Measurements from ENCODE around the gene MELTF.
A peak's percentile ranks its signal among the peaks of the same experiment; 100 is the strongest.

MELTF gene

GRCh38 chr3:197008436-197009209 lies 21.0 kb downstream of the MELTF start:
- Histone ChIP-seq H3K14ac (ENCODE audit: low read length in 2 of 2) (no peak overlapping the region), H3K4me1 (ENCODE audit: control insufficient read depth, insufficient read depth, low read depth, low read length) (peaks cover 7% of the 10 kb centered on the region), H3K36me3 (ENCODE audit: control insufficient read depth in 1 of 2, insufficient read depth in 2 of 2, low read depth in 1 of 2, low read length in 2 of 2) (no peaks in the 10 kb centered on the region), H2BK15ac (ENCODE audit: low read depth, poor library complexity, severe bottlenecking) (no peak overlapping the region), H3K4me2 (ENCODE audit: low read length, poor library complexity, severe bottlenecking) (no peak overlapping the region), H4K8ac (ENCODE audit: low read length) (no peak overlapping the region), H3K9me3 (ENCODE audit: control insufficient read depth, low read length) (no peaks in the 10 kb centered on the region), H2BK5ac (ENCODE audit: low read depth, low read length, poor library complexity, severe bottlenecking) (no peak overlapping the region), H3K27ac (ENCODE audit: low read length, poor library complexity, severe bottlenecking) (no peak overlapping the region), H3K79me1 (replicated peaks; ENCODE audit: low read length, poor library complexity, severe bottlenecking) (no peaks in the 10 kb centered on the region), H3K18ac (ENCODE audit: low read depth in 1 of 2, low read length in 2 of 2) (no peak overlapping the region), H3K9ac (ENCODE audit: low read length) (no peak overlapping the region), H4K91ac (ENCODE audit: low read length) (no peak overlapping the region), H2AK5ac (ENCODE audit: low read length, severe bottlenecking) (no peak overlapping the region), H3K4me3 (ENCODE audit: insufficient read depth in 1 of 2, low read depth in 1 of 2, low read length in 2 of 2) (peak overlapping the region in 1 of 2 experiments; percentile 2), H2BK120ac (ENCODE audit: low read depth, low read length) (no peak overlapping the region), H2BK12ac (ENCODE audit: low read length in 2 of 2) (no peak overlapping the region), H3K27me3 (ENCODE audit: control insufficient read depth in 1 of 2, insufficient read depth in 1 of 2, low read length in 2 of 2) (peaks cover 8 to 29% of the 10 kb centered on the region in 2 experiments), H3K4ac (ENCODE audit: low read depth in 1 of 2, low read length in 2 of 2) (no peak overlapping the region), H2AFZ (ENCODE audit: low read depth, low read length) (no peak overlapping the region), H3K23ac (ENCODE audit: low read length in 2 of 2) (no peak overlapping the region)
- DNase-seq, result no peak
- WGBS, result 90% methylated on average over 25 of the region's 27 CpGs

DNA sequence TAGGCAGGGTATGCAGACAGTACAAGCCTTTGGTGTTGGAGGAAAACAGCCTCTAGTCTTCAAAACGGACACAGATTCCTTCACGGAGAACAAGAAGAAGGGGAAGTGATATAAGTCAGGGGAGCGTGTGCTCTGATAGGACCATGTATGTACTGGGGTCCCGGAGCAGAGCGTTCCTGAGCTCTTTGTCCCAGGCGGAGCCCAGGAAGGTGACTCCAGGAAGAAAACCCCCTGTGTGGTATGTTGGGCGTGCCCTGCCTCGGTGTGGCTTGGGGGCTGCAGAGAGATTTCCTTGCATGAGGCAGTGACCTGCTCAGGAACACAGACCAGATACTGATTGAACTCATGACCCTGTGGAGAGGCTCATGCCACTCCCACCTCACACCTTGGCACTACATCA lies 21.7 kb downstream of the MELTF start:
- Histone ChIP-seq H3K27ac (ENCODE audit: low read length, poor library complexity, severe bottlenecking) (no peak overlapping the region), H4K91ac (ENCODE audit: low read length) (no peak overlapping the region), H3K14ac (ENCODE audit: low read length in 2 of 2) (no peak overlapping the region), H2BK12ac (ENCODE audit: low read length in 2 of 2) (no peak overlapping the region), H3K4ac (ENCODE audit: low read depth in 1 of 2, low read length in 2 of 2) (no peak overlapping the region), H3K36me3 (ENCODE audit: control insufficient read depth in 1 of 2, insufficient read depth in 2 of 2, low read depth in 1 of 2, low read length in 2 of 2) (no peaks in the 10 kb centered on the region), H2AFZ (ENCODE audit: low read depth, low read length) (no peak overlapping the region), H3K23ac (ENCODE audit: low read length in 2 of 2) (no peak overlapping the region), H2BK5ac (ENCODE audit: low read depth, low read length, poor library complexity, severe bottlenecking) (no peak overlapping the region), H4K8ac (ENCODE audit: low read length) (no peak overlapping the region), H3K27me3 (ENCODE audit: control insufficient read depth in 1 of 2, insufficient read depth in 1 of 2, low read length in 2 of 2) (peaks cover 7 to 29% of the 10 kb centered on the region in 2 experiments), H2BK120ac (ENCODE audit: low read depth, low read length) (no peak overlapping the region), H3K4me2 (ENCODE audit: low read length, poor library complexity, severe bottlenecking) (no peak overlapping the region), H3K4me3 (ENCODE audit: insufficient read depth in 1 of 2, low read depth in 1 of 2, low read length in 2 of 2) (no peak overlapping the region), H2BK15ac (ENCODE audit: low read depth, poor library complexity, severe bottlenecking) (no peak overlapping the region), H3K9ac (ENCODE audit: low read length) (no peak overlapping the region), H3K79me1 (replicated peaks; ENCODE audit: low read length, poor library complexity, severe bottlenecking) (no peaks in the 10 kb centered on the region), H3K4me1 (ENCODE audit: control insufficient read depth, insufficient read depth, low read depth, low read length) (peaks cover 10% of the 10 kb centered on the region), H3K18ac (ENCODE audit: low read depth in 1 of 2, low read length in 2 of 2) (no peak overlapping the region), H3K9me3 (ENCODE audit: control insufficient read depth, low read length) (no peaks in the 10 kb centered on the region), H2AK5ac (ENCODE audit: low read length, severe bottlenecking) (no peak overlapping the region)
- no peak for DNase-seq
- 89% methylated on average over 8 of the region's 8 CpGs for WGBS

DNA sequence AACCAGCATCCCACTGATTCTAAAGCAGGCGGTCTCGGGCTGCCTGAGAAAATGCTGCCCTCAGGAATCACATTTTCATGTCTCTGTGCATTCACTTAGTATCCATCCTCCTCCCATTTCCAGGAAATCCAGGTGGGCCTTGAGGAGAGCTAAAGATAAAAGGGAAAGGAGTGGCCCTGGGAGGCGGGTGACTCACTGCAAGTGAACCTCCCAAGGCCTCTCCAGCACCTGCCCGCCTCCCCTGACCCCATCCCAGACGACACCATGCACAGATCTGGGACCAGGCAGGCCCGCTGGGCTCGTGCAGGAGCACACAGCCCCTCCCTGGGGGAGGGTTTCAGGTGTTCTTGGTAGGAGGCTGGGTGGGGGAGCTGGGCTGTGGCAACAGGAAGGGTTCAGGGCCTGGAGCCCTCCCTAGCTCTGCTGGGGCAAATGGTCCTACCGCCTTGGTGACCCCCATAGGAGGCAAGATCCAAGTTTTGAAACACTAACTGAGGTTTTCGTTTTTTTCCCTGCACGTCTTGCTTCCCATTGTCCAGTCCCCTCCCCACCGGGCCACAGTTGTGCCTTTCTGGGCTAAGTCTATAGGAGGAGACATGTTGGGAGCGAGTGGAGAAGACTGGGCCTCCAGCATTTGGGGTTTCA lies 22.2 kb downstream of the MELTF start:
- H2AK5ac ChIP-seq (ENCODE audit: low read length, severe bottlenecking), result no peak overlapping the region
- no peak overlapping the region for H3K18ac ChIP-seq (ENCODE audit: low read depth in 1 of 2, low read length in 2 of 2)
- DNase-seq, result no peak
- H4K8ac ChIP-seq (ENCODE audit: low read length), result no peak overlapping the region
- H2BK12ac ChIP-seq (ENCODE audit: low read length in 2 of 2), result no peak overlapping the region
- H2BK120ac ChIP-seq (ENCODE audit: low read depth, low read length), result no peak overlapping the region
- H4K91ac ChIP-seq (ENCODE audit: low read length), result no peak overlapping the region
- H3K4ac ChIP-seq (ENCODE audit: low read depth in 1 of 2, low read length in 2 of 2), result no peak overlapping the region
- H3K79me1 ChIP-seq (replicated peaks; ENCODE audit: low read length, poor library complexity, severe bottlenecking), result no peaks in the 10 kb centered on the region
- no peak overlapping the region for H2BK5ac ChIP-seq (ENCODE audit: low read depth, low read length, poor library complexity, severe bottlenecking)
- H3K27ac ChIP-seq (ENCODE audit: low read length, poor library complexity, severe bottlenecking), result no peak overlapping the region
- H3K27me3 ChIP-seq (ENCODE audit: control insufficient read depth in 1 of 2, insufficient read depth in 1 of 2, low read length in 2 of 2), result peaks cover 7 to 29% of the 10 kb centered on the region in 2 experiments
- H2AFZ ChIP-seq (ENCODE audit: low read depth, low read length), result no peak overlapping the region
- no peak overlapping the region for H3K14ac ChIP-seq (ENCODE audit: low read length in 2 of 2)
- peaks cover 12% of the 10 kb centered on the region for H3K4me1 ChIP-seq (ENCODE audit: control insufficient read depth, insufficient read depth, low read depth, low read length)
- no peak overlapping the region for H2BK15ac ChIP-seq (ENCODE audit: low read depth, poor library complexity, severe bottlenecking)
- H3K4me2 ChIP-seq (ENCODE audit: low read length, poor library complexity, severe bottlenecking), result no peak overlapping the region
- WGBS, result 85% methylated on average over 9 of the region's 12 CpGs
- no peaks in the 10 kb centered on the region for H3K9me3 ChIP-seq (ENCODE audit: control insufficient read depth, low read length)
- no peak overlapping the region for H3K23ac ChIP-seq (ENCODE audit: low read length in 2 of 2)
- no peak overlapping the region for H3K4me3 ChIP-seq (ENCODE audit: insufficient read depth in 1 of 2, low read depth in 1 of 2, low read length in 2 of 2)
- H3K9ac ChIP-seq (ENCODE audit: low read length), result no peak overlapping the region
- H3K36me3 ChIP-seq (ENCODE audit: control insufficient read depth in 1 of 2, insufficient read depth in 2 of 2, low read depth in 1 of 2, low read length in 2 of 2), result no peaks in the 10 kb centered on the region

DNA sequence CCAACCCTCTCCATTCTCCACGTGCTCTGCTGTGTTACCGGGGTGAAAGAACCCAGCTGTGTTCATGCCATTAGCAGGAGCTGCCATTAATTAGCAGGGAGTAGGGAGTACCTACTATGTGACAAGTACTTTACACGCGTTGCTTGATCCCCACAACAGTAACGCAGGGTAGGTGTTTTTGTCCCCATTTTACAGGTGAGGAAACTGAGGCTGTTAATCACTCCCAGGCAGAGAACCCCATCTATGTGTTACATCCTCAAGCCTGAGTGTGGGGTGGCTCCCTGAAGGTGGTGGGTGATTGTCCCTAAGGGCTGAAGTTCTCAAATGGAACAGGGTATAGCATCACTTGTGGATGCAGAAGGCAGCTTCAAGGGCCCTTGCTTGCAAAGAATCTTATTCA lies 22.8 kb downstream of the MELTF start:
- no peak overlapping the region for H3K27ac ChIP-seq (ENCODE audit: low read length, poor library complexity, severe bottlenecking)
- no peak overlapping the region for H2AK5ac ChIP-seq (ENCODE audit: low read length, severe bottlenecking)
- H3K14ac ChIP-seq (ENCODE audit: low read length in 2 of 2), result no peak overlapping the region

More for the DNA sequence above, 22.8 kb downstream of the MELTF start:
- peaks cover 7 to 29% of the 10 kb centered on the region in 2 experiments for H3K27me3 ChIP-seq (ENCODE audit: control insufficient read depth in 1 of 2, insufficient read depth in 1 of 2, low read length in 2 of 2)
- H4K91ac ChIP-seq (ENCODE audit: low read length), result no peak overlapping the region
- no peak overlapping the region for H3K4me2 ChIP-seq (ENCODE audit: low read length, poor library complexity, severe bottlenecking)
- no peak overlapping the region for H3K4me3 ChIP-seq (ENCODE audit: insufficient read depth in 1 of 2, low read depth in 1 of 2, low read length in 2 of 2)
- H4K8ac ChIP-seq (ENCODE audit: low read length), result no peak overlapping the region
- H2BK120ac ChIP-seq (ENCODE audit: low read depth, low read length), result no peak overlapping the region
- H2BK5ac ChIP-seq (ENCODE audit: low read depth, low read length, poor library complexity, severe bottlenecking), result no peak overlapping the region
- no peaks in the 10 kb centered on the region for H3K79me1 ChIP-seq (replicated peaks; ENCODE audit: low read length, poor library complexity, severe bottlenecking)
- H3K36me3 ChIP-seq (ENCODE audit: control insufficient read depth in 1 of 2, insufficient read depth in 2 of 2, low read depth in 1 of 2, low read length in 2 of 2), result no peaks in the 10 kb centered on the region
- H3K9me3 ChIP-seq (ENCODE audit: control insufficient read depth, low read length), result no peaks in the 10 kb centered on the region
- no peak overlapping the region for H3K23ac ChIP-seq (ENCODE audit: low read length in 2 of 2)
- H3K4ac ChIP-seq (ENCODE audit: low read depth in 1 of 2, low read length in 2 of 2), result no peak overlapping the region
- no peak overlapping the region for H2BK15ac ChIP-seq (ENCODE audit: low read depth, poor library complexity, severe bottlenecking)
- no peak for DNase-seq
- no peak overlapping the region for H2BK12ac ChIP-seq (ENCODE audit: low read length in 2 of 2)
- no peak overlapping the region for H2AFZ ChIP-seq (ENCODE audit: low read depth, low read length)
- 94% methylated on average over 5 of the region's 5 CpGs for WGBS
- H3K18ac ChIP-seq (ENCODE audit: low read depth in 1 of 2, low read length in 2 of 2), result no peak overlapping the region
- no peak overlapping the region for H3K9ac ChIP-seq (ENCODE audit: low read length)
- peaks cover 13% of the 10 kb centered on the region for H3K4me1 ChIP-seq (ENCODE audit: control insufficient read depth, insufficient read depth, low read depth, low read length)

Data from mesenchymal stem cell (in vitro differentiated cells and primary cell).